GM21723 (cell line): Measurements from ENCODE around the gene PAK5.

Experiments used
- ATAC-seq: cut with Tn5 transposase; IDR thresholded peaks from one replicate; pipeline ENCODE4 v1.9.1; 2021; ENCODE audit warnings: mild to moderate bottlenecking, moderate library complexity; ENCODE audit not compliant: unreplicated experiment

Gene PAK5

GRCh38 chr20:9792674-9793073, 46.2 kb downstream of the PAK5 start:
- ATAC-seq, result no peak

DNA sequence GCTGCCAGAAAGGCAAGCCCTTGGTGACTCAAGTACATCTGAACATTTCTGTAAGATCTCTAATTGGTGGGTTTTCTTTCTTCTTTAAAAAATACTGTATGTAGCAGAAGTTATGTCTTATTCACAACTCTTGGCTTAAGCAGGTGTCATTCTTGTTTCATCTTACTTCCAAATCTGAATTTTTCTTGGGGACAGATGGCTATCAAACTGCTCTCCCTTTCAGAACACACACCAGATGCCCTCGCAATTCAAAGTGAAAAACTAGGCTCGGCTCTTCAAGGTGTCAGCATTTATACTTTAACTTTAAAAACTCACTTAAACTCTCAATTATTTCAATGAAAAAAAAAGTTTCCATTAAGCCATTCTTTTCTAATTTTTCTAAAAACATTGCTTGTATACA, 49.7 kb downstream of the PAK5 start:
- no peak for ATAC-seq

DNA sequence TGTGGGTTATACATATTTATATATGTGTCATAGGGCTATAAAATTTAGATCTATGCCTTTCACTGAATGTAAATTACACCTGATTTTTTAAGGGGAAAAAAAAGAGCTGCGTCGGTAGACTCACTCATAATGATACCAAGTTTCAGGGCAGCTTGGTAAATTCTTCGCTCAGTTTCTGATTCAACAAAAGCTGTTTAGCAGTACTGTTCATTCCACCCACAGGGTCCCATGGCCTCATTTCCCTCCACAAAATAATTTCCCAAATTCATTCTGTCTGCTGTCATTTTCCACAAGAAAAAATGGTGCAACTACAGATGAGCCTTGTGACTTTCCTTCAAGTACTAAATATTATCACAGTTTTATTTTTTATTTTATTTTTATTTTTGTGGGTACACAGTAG, 63.7 kb downstream of the PAK5 start:
- no peak for ATAC-seq

DNA sequence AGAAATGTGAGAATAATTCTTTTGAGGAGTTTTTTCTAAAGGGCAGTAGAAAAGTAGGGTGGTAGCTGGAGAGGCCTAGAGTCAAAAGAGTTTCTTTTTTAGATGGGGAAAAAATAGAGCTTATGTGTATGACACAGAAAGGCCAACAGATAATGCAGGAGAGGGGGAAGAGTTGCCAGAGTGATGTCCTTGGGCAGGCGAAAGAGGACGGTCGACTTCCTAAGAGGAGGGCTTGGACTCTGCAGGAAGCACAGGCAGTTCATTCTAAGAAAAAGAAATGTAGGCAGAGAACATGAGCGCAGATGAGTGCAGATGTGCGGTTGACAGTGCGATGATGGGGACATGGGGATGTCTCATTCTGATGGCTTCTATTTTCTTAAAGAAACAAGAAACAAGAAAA, 68.9 kb downstream of the PAK5 start:
- no peak for ATAC-seq

GRCh38 chr20:9761476-9761875, 77.4 kb downstream of the PAK5 start:
- no peak for ATAC-seq

DNA sequence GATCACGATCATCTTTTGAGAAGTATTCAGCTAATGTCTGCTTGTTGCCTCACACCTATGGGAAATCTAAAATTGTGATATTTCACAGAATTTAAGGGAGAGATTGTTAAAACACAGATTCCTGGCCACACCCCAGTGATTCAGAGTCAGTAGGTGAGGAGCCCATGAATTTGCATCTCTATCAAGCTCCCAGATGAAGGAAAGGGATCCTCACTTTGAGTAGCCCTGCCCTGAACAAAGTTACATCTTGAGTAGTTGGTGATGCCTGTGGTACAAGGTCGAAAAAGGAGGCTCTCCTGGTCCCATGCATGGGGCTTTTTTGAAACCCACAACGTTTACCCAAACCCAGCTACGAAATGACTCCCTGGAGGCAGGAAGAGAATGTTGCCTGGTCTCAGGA, 79.5 kb downstream of the PAK5 start:
- ATAC-seq, result no peak

DNA sequence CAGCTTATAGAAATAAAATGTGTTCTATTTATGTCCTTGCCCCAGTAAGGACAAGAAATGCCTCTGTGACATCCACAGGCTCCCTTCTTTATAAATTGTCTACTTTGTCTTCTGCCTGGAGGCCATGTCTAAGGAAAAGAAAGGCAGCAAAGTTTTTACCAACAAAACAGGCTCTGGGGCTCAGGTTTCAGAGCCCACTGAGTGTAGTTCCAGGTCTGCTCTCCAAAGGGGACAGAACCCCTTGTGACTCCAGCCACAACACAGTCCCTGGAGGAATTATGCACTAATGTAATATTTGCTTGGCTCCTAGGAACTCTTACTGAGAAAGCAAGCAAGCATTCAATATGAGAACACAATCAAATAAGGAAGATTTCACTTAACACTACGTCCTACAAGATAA, 80.1 kb downstream of the PAK5 start:
- no peak for ATAC-seq

GRCh38 chr20:9756660-9757059, 82.2 kb downstream of the PAK5 start:
- no peak for ATAC-seq

DNA sequence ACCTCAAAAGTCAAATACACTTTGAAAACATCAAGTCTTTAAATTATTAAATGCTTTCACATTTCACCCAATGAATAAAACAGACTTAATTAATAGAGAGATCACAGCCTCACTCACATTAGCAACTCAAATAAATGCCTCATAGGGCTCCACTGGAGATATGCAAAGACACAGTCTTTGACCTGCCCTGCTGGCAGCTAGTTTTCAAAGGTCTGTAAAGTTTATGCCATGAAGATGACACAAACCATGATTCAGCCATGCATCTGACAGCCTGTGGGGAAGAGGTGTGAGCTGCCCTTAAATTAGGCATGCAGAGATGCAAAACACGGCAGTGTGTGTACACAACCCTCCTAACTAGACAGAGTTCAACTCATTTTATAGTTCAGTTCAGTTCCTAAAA, 83.6 kb downstream of the PAK5 start:
- ATAC-seq, result no peak

GRCh38 chr20:9744551-9744950, 94.3 kb downstream of the PAK5 start:
- ATAC-seq, result no peak

- ATAC-seq, result no peak
Observed at GRCh38 chr20:9743871-9744270, 95.0 kb downstream of the PAK5 start.

- ATAC-seq, result no peak
Observed at GRCh38 chr20:9742821-9743220, 96.1 kb downstream of the PAK5 start.

DNA sequence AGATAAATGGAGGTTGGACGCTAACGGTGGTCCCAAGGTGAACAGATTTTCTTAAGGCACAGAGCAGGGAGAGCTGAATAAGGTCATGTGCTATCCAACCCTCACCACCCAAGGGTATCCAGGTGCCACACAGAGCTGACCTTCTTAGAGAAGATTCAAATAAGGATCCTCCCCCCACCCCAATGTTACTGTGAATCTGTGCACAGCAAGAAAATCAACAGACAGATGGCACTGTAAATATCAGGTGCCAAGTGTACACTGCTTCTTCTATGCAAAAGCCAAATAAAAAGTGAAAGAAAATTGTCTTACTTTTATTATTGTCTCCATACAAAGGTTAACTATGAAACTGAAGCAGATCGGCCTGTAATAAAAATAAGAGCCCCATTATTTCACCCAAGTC, 96.9 kb downstream of the PAK5 start:
- ATAC-seq, result no peak

DNA sequence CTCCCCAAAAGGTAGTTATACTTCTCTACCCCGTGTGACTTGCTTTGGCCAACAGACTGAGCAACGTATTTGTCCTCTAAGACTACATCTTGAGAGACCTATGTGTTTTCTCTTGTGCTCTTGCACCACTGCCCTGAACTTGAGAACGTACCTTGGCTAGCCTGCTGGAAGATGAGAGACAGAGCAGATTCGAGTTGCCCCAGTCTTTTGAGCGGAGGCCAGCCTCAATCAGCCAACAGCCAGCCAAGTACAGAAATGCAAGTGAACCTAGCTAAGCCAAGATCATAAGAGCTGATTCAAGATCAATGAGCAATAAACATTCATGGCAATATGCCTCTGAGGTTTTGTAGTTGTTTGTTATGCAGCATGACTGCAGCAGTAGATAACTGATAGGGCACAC, 98.4 kb downstream of the PAK5 start:
- ATAC-seq, result no peak

DNA sequence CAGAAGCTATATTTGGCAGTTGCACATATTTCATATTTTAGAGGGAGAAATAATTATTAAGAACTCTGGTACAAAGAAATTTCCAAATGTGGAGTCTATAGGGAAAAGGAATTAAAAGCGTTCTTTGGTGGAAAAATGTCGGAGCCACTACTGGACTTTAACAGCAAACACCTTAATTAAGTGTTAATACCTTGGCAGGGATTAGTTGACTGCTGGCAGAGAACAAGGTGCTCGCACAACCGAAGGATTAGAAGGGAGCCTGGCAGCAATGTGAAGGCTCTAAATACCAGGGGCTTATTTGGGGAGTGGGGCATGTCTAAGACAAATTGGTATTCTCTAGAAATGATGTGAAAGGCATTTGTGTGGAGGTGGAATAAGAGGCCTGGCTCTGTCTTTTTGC, 98.9 kb downstream of the PAK5 start:
- no peak for ATAC-seq

DNA sequence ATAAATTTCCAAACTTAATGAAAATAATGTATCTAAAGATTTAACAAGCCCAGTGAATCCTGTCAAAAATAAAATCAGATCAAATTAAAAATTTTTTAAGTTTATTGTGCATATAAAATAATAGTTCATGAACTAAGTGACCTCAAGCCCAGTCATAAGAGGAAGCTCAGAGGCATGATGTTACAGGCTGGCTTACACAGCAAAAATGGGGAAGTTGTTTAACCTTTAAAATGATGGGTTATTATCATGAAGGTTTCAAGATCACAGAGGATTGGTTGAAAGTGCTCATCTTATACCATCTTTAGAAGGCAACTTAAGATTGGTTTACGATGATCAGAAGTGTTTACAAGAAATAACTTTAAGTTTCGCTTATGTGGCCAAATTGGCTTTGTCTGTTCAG, 102.5 kb downstream of the PAK5 start:
- no peak for ATAC-seq

DNA sequence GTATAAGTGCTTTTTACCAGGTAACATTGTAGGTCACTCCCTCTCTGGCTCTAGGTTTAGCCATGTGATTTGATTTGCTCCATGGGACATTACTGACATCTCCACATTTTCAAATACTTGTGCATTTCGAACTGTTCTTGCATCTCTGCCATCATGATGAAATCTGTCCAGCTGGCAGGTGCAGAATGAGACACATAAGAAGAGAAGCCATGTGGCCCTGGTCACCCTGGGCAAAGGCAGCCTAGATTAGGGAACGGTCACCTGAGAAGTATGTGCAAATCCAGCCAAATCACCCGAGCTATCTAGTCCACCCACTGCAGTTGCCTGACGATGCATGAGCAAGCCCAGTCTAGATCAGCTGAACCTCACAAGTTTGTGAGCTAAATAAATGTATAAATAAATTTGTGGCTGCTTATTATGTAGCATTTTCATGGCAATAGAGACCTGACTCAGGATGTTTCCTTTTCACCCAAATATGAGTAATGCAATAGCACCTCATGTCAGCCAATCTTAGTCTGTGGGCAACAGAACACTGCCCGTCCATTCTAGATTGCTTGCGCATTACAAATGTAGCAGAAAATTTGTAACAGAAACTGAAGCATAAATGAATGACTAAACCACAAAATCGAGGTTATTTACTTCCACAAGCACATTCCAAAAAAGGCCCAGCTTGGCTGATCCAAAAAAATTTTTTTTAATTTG, 115.2 kb downstream of the PAK5 start:
- no peak for ATAC-seq

GRCh38 chr20:9711872-9712271, 127.0 kb downstream of the PAK5 start:
- no peak for ATAC-seq

GRCh38 chr20:9710685-9711084, 128.2 kb downstream of the PAK5 start:
- ATAC-seq, result no peak

GRCh38 chr20:9705722-9706476, 133.0 kb downstream of the PAK5 start:
- ATAC-seq, result no peak

- ATAC-seq, result no peak
Observed at GRCh38 chr20:9699181-9699580, 139.7 kb downstream of the PAK5 start.

- no peak for ATAC-seq
Observed at GRCh38 chr20:9689041-9689440, 149.8 kb downstream of the PAK5 start.

DNA sequence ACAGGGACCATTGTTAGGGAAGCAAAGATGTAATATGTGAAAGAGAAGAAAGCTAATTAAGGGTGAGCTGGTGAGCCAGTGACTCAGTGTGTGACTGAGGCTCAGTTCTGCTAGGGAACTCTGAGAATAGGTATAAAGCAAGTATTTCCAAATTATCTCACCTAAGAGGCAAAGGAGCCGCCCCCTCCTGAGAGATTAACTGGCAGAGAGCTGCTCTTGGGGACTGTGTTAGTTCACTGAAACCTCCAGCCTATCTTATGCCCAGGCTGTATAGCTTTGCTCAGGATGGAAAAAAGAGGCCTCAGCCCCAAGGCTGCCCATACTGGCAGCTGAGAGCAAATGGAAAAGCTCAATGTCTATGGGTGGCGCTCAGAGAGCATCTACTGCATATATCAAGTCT, 152.0 kb downstream of the PAK5 start:
- ATAC-seq, result no peak
